ENCODE data around the gene BSG. TPM values are rescaled to one million over a fixed set of nuclear protein-coding genes. Genes with fewer than 3 reads are reported as not detected.

The BSG gene
- total and polyA plus RNA-seq, 9 of the 15 experiments (the other 6 are each of a cell fraction or from before 2014, with no cell fraction given), result 4.6 to 495 (median 187) TPM

- Histone ChIP-seq H3K4me3 (no peak overlapping the region), H4K20me1 (replicated peaks; ENCODE audit: control insufficient read depth, insufficient read depth, low read length) (peaks cover 71% of the 10 kb centered on the region), H2AFZ (ENCODE audit: low read depth, low read length) (no peak overlapping the region), H3K79me2 (ENCODE audit: control insufficient read depth, insufficient read depth, low read length) (peaks cover 58% of the 10 kb centered on the region), H3K27me3 (ENCODE audit: control insufficient read depth in 2 of 2, insufficient read depth in 2 of 2, low read length in 2 of 2) (no peaks in the 10 kb centered on the region), H3K9me3 (replicated peaks; ENCODE audit: control insufficient read depth, insufficient read depth, low read depth, low read length) (no peaks in the 10 kb centered on the region), H3K36me3 (ENCODE audit: control insufficient read depth, insufficient read depth, low read length) (peaks cover 76% of the 10 kb centered on the region; the same call in 2 of the 3 replicates), H3K9me1 (ENCODE audit: control insufficient read depth, insufficient read depth, low read length) (peaks cover 15% of the 10 kb centered on the region), H3K9ac (ENCODE audit: insufficient read depth in 1 of 2, low read depth in 2 of 2, low read length in 2 of 2) (no peak overlapping the region), H3K27ac (ENCODE audit: extremely low read depth, low read depth, low read length) (no peak overlapping the region), H3K4me2 (ENCODE audit: insufficient read depth, low read length) (no peak overlapping the region), H3K4me1 (replicated peaks in 1 of 2; ENCODE audit: control insufficient read depth in 2 of 2, insufficient read depth in 2 of 2, low read length in 2 of 2) (peaks cover 18 to 94% of the 10 kb centered on the region in 2 experiments)
- TF ChIP-seq DDX20 (tag; IDR thresholded peaks at IDR 0.05; ENCODE audit: low read depth) (no peak), ZNF24 (IDR thresholded peaks at IDR 0.05) (no peak), OTX1 (CRISPR knock-in tag; IDR thresholded peaks at IDR 0.05) (no peak), CBFA2T3 (IDR thresholded peaks at IDR 0.05) (no peak), RFX7 (CRISPR knock-in tag; IDR thresholded peaks at IDR 0.05) (no peak), RNF2 (IDR thresholded peaks at IDR 0.05) (no peak), RBM25 (IDR thresholded peaks at IDR 0.05; ENCODE audit: low read depth, low read length, severe bottlenecking) (no peak), CAMTA2 (CRISPR knock-in tag; conservative IDR thresholded peaks at IDR 0.05) (no peak), RBFOX2 (IDR thresholded peaks at IDR 0.05; ENCODE audit: low read depth, low read length) (peak; percentile 38), KHSRP (IDR thresholded peaks at IDR 0.05) (no peak), POLR2G (IDR thresholded peaks at IDR 0.05; ENCODE audit: low read depth, low read length) (peak; percentile 22; the same call in 1 of the 2 replicates)
- ChIA-PET CTCF (ENCODE audit: low intra/inter-chr PET ratio) (no interaction called here), POLR2A (interaction anchor here (0.7 kb wide), 1 partner anchor 54 kb away, joined by 3 read pairs; no protein-coding TSS in a partner anchor)
- intact Hi-C loops (cut with micrococcal nuclease) (loop anchor here (10.0 kb wide), 2 partner anchors 45 to 155 kb away; partner anchors contain the start of gene CDC34), in situ Hi-C loops (cut with MboI) (no loop called here)
- ATAC-seq, result no peak
- no TSS peak for BruUV-seq (replicated peaks)
- 99% methylated on average over 10 of the region's 11 CpGs for WGBS (ENCODE audit: insufficient coverage, low coverage, missing lambda C conversion rate)
- no peak for FAIRE-seq
- no peak for DNase-seq (ENCODE audit: extremely low read depth in 1 of 4, low spot score in 3 of 4)
These were observed 7.4 kb downstream of the BSG start for GRCh38 chr19:579842-580155.
